ENCODE measurements around the gene CACNA1C. TPM values are rescaled to one million over a fixed set of nuclear protein-coding genes. Genes with fewer than 3 reads are reported as not detected.
"Not testable (repeated sequence)": the region's sequence is repeated elsewhere in the genome, so short reads cannot be mapped to it uniquely, and the experiment has no call there.

Gene CACNA1C
- total RNA-seq, 1 donor from 2014 or later, result 11.7 TPM

DNA sequence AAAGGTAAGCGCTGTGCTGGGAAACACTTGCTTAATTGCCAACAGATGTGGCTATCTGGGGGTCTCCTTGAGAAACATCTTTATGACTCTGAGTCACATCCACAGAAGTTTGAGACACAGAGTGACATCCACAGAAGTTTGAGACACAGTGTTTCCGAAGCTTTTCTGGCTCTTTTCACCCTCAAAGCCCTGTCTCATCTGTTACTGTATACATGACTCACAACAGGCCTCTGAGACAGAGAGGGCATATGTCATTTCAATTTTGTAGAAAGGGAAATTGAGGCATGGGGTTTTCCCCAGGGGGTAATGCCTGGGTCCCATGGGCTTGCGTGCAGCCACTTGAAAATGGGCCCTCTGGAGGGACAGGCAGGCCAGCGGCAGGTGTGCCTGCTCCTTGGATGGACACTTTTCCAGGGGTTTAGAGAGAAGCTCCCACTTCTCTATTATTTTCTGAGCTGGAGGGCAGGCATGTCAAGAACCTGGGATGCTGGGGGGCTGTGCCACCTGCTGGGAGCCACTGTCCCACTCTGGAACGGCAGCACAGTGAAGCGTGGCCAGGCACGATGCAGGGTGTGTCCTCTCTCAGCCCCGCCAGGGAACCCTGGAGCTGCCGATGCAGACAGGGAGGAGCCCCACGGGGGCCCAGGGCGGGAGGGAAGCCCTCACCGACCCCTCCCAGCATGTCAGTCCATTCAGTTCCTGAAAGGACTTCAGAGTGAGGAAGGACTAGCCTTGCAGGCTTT, 630.7 kb downstream of the CACNA1C start:
- no peaks in the 10 kb centered on the region for H3K9me3 Mint-ChIP-seq (ENCODE audit: low read depth)
- H3K4me1 Mint-ChIP-seq (ENCODE audit: low read depth), result peaks cover 4% of the 10 kb centered on the region
- peaks cover 1% of the 10 kb centered on the region for H3K36me3 Mint-ChIP-seq (ENCODE audit: insufficient read depth)
- TF ChIP-seq, protein P1, sequence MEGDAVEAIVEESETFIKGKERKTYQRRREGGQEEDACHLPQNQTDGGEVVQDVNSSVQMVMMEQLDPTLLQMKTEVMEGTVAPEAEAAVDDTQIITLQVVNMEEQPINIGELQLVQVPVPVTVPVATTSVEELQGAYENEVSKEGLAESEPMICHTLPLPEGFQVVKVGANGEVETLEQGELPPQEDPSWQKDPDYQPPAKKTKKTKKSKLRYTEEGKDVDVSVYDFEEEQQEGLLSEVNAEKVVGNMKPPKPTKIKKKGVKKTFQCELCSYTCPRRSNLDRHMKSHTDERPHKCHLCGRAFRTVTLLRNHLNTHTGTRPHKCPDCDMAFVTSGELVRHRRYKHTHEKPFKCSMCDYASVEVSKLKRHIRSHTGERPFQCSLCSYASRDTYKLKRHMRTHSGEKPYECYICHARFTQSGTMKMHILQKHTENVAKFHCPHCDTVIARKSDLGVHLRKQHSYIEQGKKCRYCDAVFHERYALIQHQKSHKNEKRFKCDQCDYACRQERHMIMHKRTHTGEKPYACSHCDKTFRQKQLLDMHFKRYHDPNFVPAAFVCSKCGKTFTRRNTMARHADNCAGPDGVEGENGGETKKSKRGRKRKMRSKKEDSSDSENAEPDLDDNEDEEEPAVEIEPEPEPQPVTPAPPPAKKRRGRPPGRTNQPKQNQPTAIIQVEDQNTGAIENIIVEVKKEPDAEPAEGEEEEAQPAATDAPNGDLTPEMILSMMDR (IDR thresholded peaks at IDR 0.05; ENCODE audit: unreplicated experiment), result no peak
- H3K27ac Mint-ChIP-seq, result no peak overlapping the region
- H3K4me3 Mint-ChIP-seq (ENCODE audit: low read depth), result no peak overlapping the region
- DNase-seq (ENCODE audit: low spot score, unreplicated experiment), result no peak
- H3K27me3 Mint-ChIP-seq, result peaks cover 5% of the 10 kb centered on the region

DNA sequence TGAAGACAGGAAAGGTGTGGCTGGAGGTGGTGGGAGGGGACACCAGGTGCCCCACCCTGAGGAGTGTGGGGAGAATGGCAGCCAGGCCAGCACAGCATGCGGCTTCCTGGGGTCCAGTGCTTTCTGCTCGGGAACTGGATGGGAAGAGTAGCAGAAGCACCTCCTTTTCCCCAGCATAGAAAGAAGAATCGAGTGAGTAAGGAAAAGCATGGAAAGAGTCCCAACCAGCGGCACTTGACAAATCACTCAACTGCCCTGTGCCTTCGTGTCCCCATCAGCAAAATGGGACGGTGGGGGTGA, 631.2 kb downstream of the CACNA1C start:
- H3K27me3 Mint-ChIP-seq; H3K4me1 Mint-ChIP-seq (ENCODE audit: low read depth); H3K36me3 Mint-ChIP-seq (ENCODE audit: insufficient read depth); H3K9me3 Mint-ChIP-seq (ENCODE audit: low read depth); DNase-seq (ENCODE audit: low spot score, unreplicated experiment); H3K4me3 Mint-ChIP-seq (ENCODE audit: low read depth); H3K27ac Mint-ChIP-seq: not testable (repeated sequence)

DNA sequence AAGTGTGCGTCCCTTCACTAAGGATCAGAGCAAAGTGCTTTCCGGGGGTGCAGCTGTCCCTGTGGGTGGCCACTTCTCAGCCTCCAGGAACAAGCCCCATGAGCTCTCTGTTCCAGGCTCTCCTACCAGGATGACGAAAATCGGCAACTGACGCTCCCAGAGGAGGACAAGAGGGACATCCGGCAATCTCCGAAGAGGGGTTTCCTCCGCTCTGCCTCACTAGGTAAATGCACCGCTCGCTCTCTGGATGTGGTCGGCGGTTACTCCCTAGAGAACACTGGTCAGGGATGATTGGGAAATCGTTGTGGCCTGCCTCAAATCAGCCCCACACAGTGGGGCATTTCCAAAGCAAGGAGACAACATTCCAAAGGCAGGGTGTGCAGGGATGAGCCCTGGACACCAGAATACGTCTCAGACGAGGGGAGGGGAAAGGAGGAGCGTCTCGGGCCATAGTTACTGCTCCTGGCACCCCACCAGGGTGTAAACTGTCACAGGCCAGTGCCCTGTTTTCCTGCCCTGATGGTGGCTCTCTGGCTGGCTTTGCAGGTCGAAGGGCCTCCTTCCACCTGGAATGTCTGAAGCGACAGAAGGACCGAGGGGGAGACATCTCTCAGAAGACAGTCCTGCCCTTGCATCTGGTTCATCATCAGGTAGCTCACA, 633.0 kb downstream of the CACNA1C start:
- not testable (repeated sequence) for H3K4me3 Mint-ChIP-seq (ENCODE audit: low read depth); H3K36me3 Mint-ChIP-seq (ENCODE audit: insufficient read depth); DNase-seq (ENCODE audit: low spot score, unreplicated experiment); H3K9me3 Mint-ChIP-seq (ENCODE audit: low read depth); H3K27ac Mint-ChIP-seq
- peaks cover 10% of the 10 kb centered on the region for H3K4me1 Mint-ChIP-seq (ENCODE audit: low read depth)
- peaks cover 19% of the 10 kb centered on the region for H3K27me3 Mint-ChIP-seq

DNA sequence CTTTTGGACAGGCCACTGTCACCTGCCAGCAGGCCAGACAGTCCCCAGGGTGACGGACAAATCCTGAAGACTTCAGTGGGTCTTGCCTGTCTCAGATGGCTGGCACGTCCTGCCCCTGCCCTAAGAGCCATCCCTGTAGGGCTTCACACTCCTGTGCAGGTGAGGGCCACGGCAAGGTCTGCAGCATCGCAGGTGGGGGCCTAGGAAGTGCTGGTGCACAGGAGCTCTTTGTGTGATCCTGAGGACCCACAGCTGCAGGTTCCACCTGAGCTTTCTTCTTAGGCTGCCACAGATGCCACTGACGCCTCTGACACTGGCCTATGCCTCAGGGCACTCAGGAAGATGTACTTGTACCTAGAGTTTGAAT, 633.5 kb downstream of the CACNA1C start:
- Mint-ChIP-seq H3K36me3 (ENCODE audit: insufficient read depth) (peaks cover 1% of the 10 kb centered on the region), H3K4me3 (ENCODE audit: low read depth) (no peak overlapping the region), H3K27ac (no peak overlapping the region), H3K27me3 (peaks cover 19% of the 10 kb centered on the region), H3K9me3 (ENCODE audit: low read depth) (no peaks in the 10 kb centered on the region), H3K4me1 (ENCODE audit: low read depth) (peaks cover 11% of the 10 kb centered on the region)
- no peak for DNase-seq (ENCODE audit: low spot score, unreplicated experiment)
- TF ChIP-seq, protein P1 (IDR thresholded peaks at IDR 0.05; ENCODE audit: unreplicated experiment), result no peak

DNA sequence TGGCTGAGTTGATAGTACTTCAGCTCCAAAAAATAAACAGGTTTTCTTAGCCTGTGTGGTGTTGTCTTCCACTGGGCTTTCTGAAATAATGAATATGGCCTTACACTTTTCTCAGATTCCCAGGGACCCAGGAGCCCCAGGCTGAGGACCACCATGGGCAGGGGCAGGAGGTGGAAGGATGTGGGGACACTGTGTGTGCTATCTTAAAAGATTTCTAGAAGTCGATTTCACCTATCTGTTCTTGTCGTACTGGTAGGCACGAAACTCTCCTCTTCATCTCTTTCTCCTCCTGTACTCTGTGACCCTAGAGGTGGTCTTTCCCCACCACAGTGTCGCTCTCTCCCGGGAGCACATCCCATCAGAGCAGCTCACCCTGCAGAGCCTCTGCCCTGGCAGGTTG, 634.3 kb downstream of the CACNA1C start:
- no peaks in the 10 kb centered on the region for H3K9me3 Mint-ChIP-seq (ENCODE audit: low read depth)
- H3K27ac Mint-ChIP-seq, result no peak overlapping the region
- H3K36me3 Mint-ChIP-seq (ENCODE audit: insufficient read depth), result peaks cover 1% of the 10 kb centered on the region
- no peak for DNase-seq (ENCODE audit: low spot score, unreplicated experiment)
- peaks cover 14% of the 10 kb centered on the region for H3K4me1 Mint-ChIP-seq (ENCODE audit: low read depth)
- TF ChIP-seq, protein P1 (IDR thresholded peaks at IDR 0.05; ENCODE audit: unreplicated experiment), result no peak
- peaks cover 21% of the 10 kb centered on the region for H3K27me3 Mint-ChIP-seq
- H3K4me3 Mint-ChIP-seq (ENCODE audit: low read depth), result no peak overlapping the region

DNA sequence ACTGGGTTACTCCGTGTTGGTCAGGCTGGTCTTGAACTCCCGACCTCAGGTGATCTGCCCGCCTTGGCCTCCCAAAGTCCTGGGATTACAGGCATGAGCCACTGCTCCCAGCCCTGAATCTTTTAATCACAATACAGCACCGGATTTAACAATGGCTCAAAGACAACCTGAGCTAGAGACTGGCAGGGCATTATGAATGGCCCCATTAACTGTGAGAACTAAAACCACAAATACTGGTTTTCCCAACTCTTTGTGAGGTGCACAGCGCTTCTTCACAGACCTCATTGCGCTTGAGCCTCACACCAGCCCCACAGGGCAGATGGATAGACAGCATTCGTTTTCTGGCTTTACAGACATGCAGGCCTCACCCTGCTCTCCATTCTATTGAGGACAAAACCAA, 634.9 kb downstream of the CACNA1C start:
- peaks cover 23% of the 10 kb centered on the region for H3K27me3 Mint-ChIP-seq
- no peak overlapping the region for H3K27ac Mint-ChIP-seq
- peaks cover under 1% of the 10 kb centered on the region for H3K36me3 Mint-ChIP-seq (ENCODE audit: insufficient read depth)
- no peak for DNase-seq (ENCODE audit: low spot score, unreplicated experiment)
- peaks cover 17% of the 10 kb centered on the region for H3K4me1 Mint-ChIP-seq (ENCODE audit: low read depth)
- H3K9me3 Mint-ChIP-seq (ENCODE audit: low read depth), result no peaks in the 10 kb centered on the region
- TF ChIP-seq, protein P1 (IDR thresholded peaks at IDR 0.05; ENCODE audit: unreplicated experiment), result no peak
- H3K4me3 Mint-ChIP-seq (ENCODE audit: low read depth), result no peak overlapping the region

Data from progenitor cell of endocrine pancreas (in vitro differentiated cells).